Body of pancreas (tissue), 4 donors: ENCODE results near the gene TADA2A. TPM values are rescaled to one million over a fixed set of nuclear protein-coding genes. Genes with fewer than 3 reads are reported as not detected.

ENCODE experiments used
- ATAC-seq: fragments of 150-250 bp; one replicate; pipeline ENCODE4 v1.9.1; 2016
- DNase-seq, 4 donors: peaks; one replicate each; pipeline ENCODE4 v3.0.0-alpha.2; 2019
- H3K27ac ChIP-seq, 4 donors: fragments of 200-600 bp; sonication (generic); 1 replicate in 3 of 4; 2 replicates in 1 of 4; pipeline versions ENCODE4 v1.5.1 to v1.6.1; 2016 to 2019; ENCODE audit warnings: mild to moderate bottlenecking in 1 of 4, mixed read lengths in 1 of 4, moderate library complexity in 1 of 4
- H3K27me3 ChIP-seq, 2 donors: fragments of 200-600 bp; sonication (generic); one replicate each; pipeline ENCODE4 v1.6.0; 2016; ENCODE audit warnings: mild to moderate bottlenecking in 1 of 2
- H3K36me3 ChIP-seq, 2 donors: fragments of 200-600 bp; sonication (generic); replicated peaks in 1 of 2; 2 replicates each; pipeline ENCODE4 v1.5.1; 2016; ENCODE audit warnings: low read depth in 2 of 2; ENCODE audit not compliant: insufficient read depth in 1 of 2
- H3K4me1 ChIP-seq: fragments of 200-600 bp; sonication (generic); one replicate; pipeline ENCODE4 v1.6.0; 2016
- H3K4me3 ChIP-seq, 2 donors: fragments of 200-600 bp; sonication (generic); 1 replicate in 1 of 2; 2 replicates in 1 of 2; pipeline ENCODE4 v1.5.1; 2016 to 2019
- H3K9me3 ChIP-seq, 3 donors: fragments of 200-600 bp; sonication (generic); 1 replicate in 2 of 3; 2 replicates in 1 of 3; pipeline ENCODE4 v1.5.1; 2016
- CTCF ChIP-seq, 7 experiments: fragments of 450-650 bp in 4 of 7; fragments of 200-600 bp in 3 of 7; sonication (generic) in 3 of 7; IDR thresholded peaks; one replicate each; pipeline ENCODE4 v1.5.1; 2016 to 2019; ENCODE audit warnings: antibody characterized with exemption in 7 of 7
- POLR2A ChIP-seq, 3 donors: fragments of 450-650 bp; IDR thresholded peaks; one replicate each; pipeline ENCODE4 v1.6.1; 2016; ENCODE audit warnings: antibody characterized with exemption in 3 of 3, mild to moderate bottlenecking in 2 of 3
- WGBS, 2 donors: methylation state at CpG; one replicate each; pipeline ENCODE4 v1.1.5; 2017; 5-methylcytosine and 5-hydroxymethylcytosine counted together
- intact Hi-C: fragments of 100-400 bp; cut with DNase I; formaldehyde crosslinking; loops from one replicate; pipeline ENCODE4 v1.15.1; 2023
- total RNA-seq, 2 donors: library from RNA; depleted of rRNA; stranded (reverse); fragments of >200 nt; gene quantifications; one replicate each; pipeline ENCODE4 v1.1.0, GENCODE V29; 2016

Gene TADA2A
- total RNA-seq, 2 donors from 2014 or later: 9.9 to 13.5 TPM

GRCh38 chr17:37475731-37476420 lies 69.2 kb downstream of the TADA2A start:
- Histone ChIP-seq H3K27me3 (no peaks in the 10 kb centered on the region), H3K27ac (no peak overlapping the region), H3K36me3 (peaks cover 3 to 33% of the 10 kb centered on the region in 2 donors), H3K4me1 (no peaks in the 10 kb centered on the region), H3K4me3 (no peak overlapping the region), H3K9me3 (no peaks in the 10 kb centered on the region)
- DNase-seq (no peak), ATAC-seq (no peak)
- TF ChIP-seq CTCF (IDR thresholded peaks at IDR 0.05) (no peak), POLR2A (IDR thresholded peaks at IDR 0.05) (no peak)
- WGBS, 2 donors: 76 to 100% methylated on average over 1 of the region's 1 CpG
- intact Hi-C loops: no loop called here

GRCh38 chr17:37476431-37477120 lies 69.9 kb downstream of the TADA2A start:
- H3K27ac ChIP-seq: no peak overlapping the region
- ATAC-seq: no peak
- H3K4me1 ChIP-seq: no peaks in the 10 kb centered on the region
- intact Hi-C loops: no loop called here
- H3K4me3 ChIP-seq: no peak overlapping the region
- no peaks in the 10 kb centered on the region for H3K27me3 ChIP-seq
- peaks cover 0 to 30% of the 10 kb centered on the region in 2 donors for H3K36me3 ChIP-seq
- no peak for TF ChIP-seq POLR2A (IDR thresholded peaks at IDR 0.05)
- no peak for TF ChIP-seq CTCF (IDR thresholded peaks at IDR 0.05)
- no peaks in the 10 kb centered on the region for H3K9me3 ChIP-seq
- no peak for DNase-seq
- WGBS, 2 donors: 57 to 70% methylated on average over 4 of the region's 4 CpGs

- H3K9me3 ChIP-seq: no peaks in the 10 kb centered on the region
- DNase-seq (no peak), ATAC-seq (no peak)
- H3K27ac ChIP-seq: no peak overlapping the region
- H3K27me3 ChIP-seq: no peaks in the 10 kb centered on the region
- H3K4me3 ChIP-seq: no peak overlapping the region
- no peaks in the 10 kb centered on the region for H3K4me1 ChIP-seq
- intact Hi-C loops: no loop called here
- H3K36me3 ChIP-seq: peaks cover 0 to 30% of the 10 kb centered on the region in 2 donors
- TF ChIP-seq POLR2A (IDR thresholded peaks at IDR 0.05) (no peak), CTCF (IDR thresholded peaks at IDR 0.05) (no peak)
- WGBS, 2 donors: 81 to 82% methylated on average over 2 of the region's 2 CpGs
Observed at GRCh38 chr17:37478187-37478586, 71.5 kb downstream of the TADA2A start.

GRCh38 chr17:37479025-37479424 lies 72.3 kb downstream of the TADA2A start:
- Histone ChIP-seq H3K4me3 (no peak overlapping the region), H3K4me1 (no peaks in the 10 kb centered on the region), H3K27ac (no peak overlapping the region), H3K27me3 (no peaks in the 10 kb centered on the region), H3K36me3 (peaks cover 0 to 28% of the 10 kb centered on the region in 2 donors), H3K9me3 (no peaks in the 10 kb centered on the region)
- WGBS, 2 donors: 91 to 100% methylated on average over 1 of the region's 1 CpG
- no peak for TF ChIP-seq POLR2A (IDR thresholded peaks at IDR 0.05)
- intact Hi-C loops: no loop called here
- DNase-seq (no peak), ATAC-seq (no peak)

GRCh38 chr17:37480427-37480826 lies 73.7 kb downstream of the TADA2A start:
- 92 to 96% methylated on average over 2 of the region's 2 CpGs for WGBS, 2 donors
- intact Hi-C loops: no loop called here

More at GRCh38 chr17:37480427-37480826, 73.7 kb downstream of the TADA2A start:
- no peak for DNase-seq
- TF ChIP-seq CTCF (IDR thresholded peaks at IDR 0.05) (no peak), POLR2A (IDR thresholded peaks at IDR 0.05) (no peak)
- Histone ChIP-seq H3K4me1 (no peaks in the 10 kb centered on the region), H3K27me3 (no peaks in the 10 kb centered on the region), H3K27ac (no peak overlapping the region), H3K4me3 (no peak overlapping the region), H3K36me3 (peaks cover 0 to 17% of the 10 kb centered on the region in 2 donors), H3K9me3 (no peaks in the 10 kb centered on the region)
- no peak for ATAC-seq
